ENCODE results near the gene TRIM71.

TRIM71 gene

DNA sequence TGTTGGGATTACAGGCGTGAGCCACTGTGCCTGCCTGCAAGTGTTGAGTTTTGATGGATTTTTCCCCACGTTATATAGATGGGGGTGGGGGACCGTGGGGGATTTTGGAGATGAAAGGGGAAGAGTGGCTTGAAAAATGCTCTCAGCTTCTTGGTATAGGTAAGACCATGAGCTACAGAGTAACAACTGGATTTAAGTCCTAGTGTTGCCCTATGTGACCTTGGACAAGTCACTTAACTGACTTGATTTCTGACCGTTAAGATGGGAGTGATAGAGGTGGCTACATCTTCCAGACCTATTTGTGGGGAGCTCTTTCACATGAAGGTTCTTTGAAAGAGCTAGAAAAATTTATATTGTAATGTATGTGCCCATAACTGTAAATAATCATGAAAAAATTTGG is 13.3 kb downstream of the TRIM71 start:
- TF ChIP-seq, protein P1, sequence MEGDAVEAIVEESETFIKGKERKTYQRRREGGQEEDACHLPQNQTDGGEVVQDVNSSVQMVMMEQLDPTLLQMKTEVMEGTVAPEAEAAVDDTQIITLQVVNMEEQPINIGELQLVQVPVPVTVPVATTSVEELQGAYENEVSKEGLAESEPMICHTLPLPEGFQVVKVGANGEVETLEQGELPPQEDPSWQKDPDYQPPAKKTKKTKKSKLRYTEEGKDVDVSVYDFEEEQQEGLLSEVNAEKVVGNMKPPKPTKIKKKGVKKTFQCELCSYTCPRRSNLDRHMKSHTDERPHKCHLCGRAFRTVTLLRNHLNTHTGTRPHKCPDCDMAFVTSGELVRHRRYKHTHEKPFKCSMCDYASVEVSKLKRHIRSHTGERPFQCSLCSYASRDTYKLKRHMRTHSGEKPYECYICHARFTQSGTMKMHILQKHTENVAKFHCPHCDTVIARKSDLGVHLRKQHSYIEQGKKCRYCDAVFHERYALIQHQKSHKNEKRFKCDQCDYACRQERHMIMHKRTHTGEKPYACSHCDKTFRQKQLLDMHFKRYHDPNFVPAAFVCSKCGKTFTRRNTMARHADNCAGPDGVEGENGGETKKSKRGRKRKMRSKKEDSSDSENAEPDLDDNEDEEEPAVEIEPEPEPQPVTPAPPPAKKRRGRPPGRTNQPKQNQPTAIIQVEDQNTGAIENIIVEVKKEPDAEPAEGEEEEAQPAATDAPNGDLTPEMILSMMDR (IDR thresholded peaks at IDR 0.05; ENCODE audit: low read depth, low read length, missing control alignments): no peak
- H3K4me3 ChIP-seq (replicated peaks; ENCODE audit: low read depth, low read length): no peak overlapping the region
- DNase-seq (ENCODE audit: extremely low read depth, low read depth): no peak

DNA sequence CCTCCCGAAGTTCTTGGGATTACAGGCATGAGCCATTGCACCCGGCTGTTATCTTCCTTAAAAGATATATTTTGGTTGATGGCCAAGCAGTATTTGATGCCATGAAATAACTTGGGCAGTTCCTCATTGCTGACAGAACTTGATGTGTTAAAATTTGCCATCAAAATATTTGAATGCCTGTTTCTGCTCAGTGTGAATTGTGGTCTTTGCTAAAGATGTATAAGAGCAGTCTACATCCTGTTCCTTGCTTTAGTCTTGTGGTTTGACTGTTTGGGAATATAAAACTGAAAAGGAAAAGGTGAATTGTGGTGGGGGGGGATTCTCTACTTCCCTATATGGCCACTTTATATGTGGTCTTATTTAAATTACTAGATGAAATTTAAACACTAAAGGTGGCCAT is 14.0 kb downstream of the TRIM71 start:
- H3K4me3 ChIP-seq (replicated peaks; ENCODE audit: low read depth, low read length): no peak overlapping the region
- TF ChIP-seq, protein P1 (IDR thresholded peaks at IDR 0.05; ENCODE audit: low read depth, low read length, missing control alignments): no peak
- DNase-seq (ENCODE audit: extremely low read depth, low read depth): no peak

DNA sequence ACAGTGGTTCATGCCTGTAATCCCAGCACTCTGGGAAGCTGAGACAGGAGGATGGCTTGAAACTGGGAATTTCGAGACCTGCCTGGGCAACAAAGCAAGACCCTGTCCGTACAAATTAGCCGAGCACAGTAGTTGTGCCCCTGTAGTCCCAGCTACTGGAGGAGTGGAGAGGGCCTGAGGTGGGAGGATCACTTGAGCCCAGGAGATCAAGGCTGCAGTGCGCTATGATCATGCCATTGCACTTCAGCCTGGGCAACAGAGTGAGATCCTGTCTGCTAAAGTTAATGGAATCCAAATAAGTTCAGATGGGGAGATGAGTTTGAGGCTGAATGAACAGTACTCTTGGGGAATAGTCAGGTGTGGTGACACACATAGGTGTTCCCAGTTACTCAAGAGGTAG is 14.4 kb downstream of the TRIM71 start:
- no peak overlapping the region for H3K4me3 ChIP-seq (replicated peaks; ENCODE audit: low read depth, low read length)
- DNase-seq (ENCODE audit: extremely low read depth, low read depth): no peak
- TF ChIP-seq, protein P1 (IDR thresholded peaks at IDR 0.05; ENCODE audit: low read depth, low read length, missing control alignments): no peak

DNA sequence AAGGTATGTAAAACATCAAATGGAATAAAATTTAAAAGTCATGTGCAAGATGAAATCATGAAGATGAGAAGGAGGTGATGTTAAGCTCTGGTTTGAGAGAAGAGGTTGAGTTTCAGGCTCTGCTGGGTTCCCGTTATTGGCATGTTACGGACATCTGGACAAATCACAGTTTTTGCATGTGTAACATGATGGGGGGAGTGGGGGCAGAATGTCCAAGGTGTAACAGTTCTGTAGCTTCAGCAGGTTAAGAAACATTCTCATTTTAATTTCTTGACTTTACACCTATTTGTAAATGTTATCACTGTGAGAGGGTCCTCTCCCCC is 17.2 kb downstream of the TRIM71 start:
- H3K4me3 ChIP-seq (replicated peaks; ENCODE audit: low read depth, low read length): no peak overlapping the region
- no peak for DNase-seq (ENCODE audit: extremely low read depth, low read depth)
- TF ChIP-seq, protein P1 (IDR thresholded peaks at IDR 0.05; ENCODE audit: low read depth, low read length, missing control alignments): no peak

DNA sequence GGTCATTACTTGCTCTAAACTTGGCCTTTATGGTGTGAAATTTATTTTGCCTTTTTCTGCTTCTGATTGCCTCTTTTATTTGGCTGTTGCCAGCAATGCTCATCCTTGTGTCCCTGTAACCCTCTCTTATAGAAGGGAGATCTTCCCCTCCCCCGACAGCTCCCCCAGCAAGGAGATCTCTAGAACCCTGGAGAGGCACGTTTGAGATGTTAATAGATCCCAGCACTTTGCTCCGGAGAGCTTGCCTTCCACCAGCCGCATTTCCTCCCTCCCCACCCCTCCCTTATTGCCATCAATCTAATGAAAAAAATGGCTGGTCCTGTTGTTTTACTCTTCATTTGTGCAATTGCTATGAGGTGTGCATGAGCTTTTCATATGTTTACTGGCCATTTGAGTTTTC is 18.2 kb downstream of the TRIM71 start:
- DNase-seq (ENCODE audit: extremely low read depth, low read depth): no peak
- H3K4me3 ChIP-seq (replicated peaks; ENCODE audit: low read depth, low read length): no peak overlapping the region

DNA sequence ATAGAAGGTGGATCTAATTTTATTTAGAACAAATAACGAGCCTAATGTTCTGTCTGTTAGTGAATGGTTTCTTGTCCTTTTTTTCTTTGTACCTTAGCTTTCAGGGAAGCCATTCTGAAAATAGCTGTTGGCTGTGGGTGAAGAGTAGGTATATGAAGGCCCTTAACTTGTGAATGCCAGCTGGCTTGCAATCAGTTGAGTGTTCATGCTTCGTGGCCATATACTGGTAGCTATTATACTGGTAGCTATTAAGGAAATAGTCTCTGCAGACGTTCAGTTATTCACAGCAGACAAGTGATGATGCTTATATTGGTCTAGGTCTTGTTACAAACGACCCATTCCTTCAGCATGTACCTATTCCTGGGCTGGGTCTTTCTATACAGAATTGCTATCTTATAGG is 18.8 kb downstream of the TRIM71 start:
- TF ChIP-seq, protein P1 (IDR thresholded peaks at IDR 0.05; ENCODE audit: low read depth, low read length, missing control alignments): no peak
- H3K4me3 ChIP-seq (replicated peaks; ENCODE audit: low read depth, low read length): no peak overlapping the region

More for the DNA sequence above, 18.2 kb downstream of the TRIM71 start:
- TF ChIP-seq, protein P1 (IDR thresholded peaks at IDR 0.05; ENCODE audit: low read depth, low read length, missing control alignments): no peak

DNA sequence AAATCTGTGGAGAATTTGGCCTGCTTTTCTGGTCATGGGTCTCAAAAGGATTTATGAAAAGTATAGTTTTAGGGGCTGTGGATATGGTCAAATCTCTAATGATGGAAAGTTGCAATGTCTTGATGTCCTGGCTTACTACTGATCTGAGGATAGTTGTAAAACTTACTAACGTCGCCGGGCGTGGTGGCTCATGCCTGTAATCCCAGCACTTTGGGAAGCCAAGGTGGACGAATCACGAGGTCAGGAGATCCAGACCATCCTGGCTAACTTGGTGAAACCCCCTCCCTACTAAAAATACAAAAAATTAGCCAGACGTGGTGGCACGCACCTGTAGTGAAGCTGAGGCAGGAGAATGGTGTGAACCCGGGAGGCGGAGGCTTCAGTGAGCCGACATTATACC is 19.6 kb downstream of the TRIM71 start:
- H3K4me3 ChIP-seq (replicated peaks; ENCODE audit: low read depth, low read length): no peak overlapping the region

More for the DNA sequence above, 18.8 kb downstream of the TRIM71 start:
- no peak for DNase-seq (ENCODE audit: extremely low read depth, low read depth)

More for the DNA sequence above, 19.6 kb downstream of the TRIM71 start:
- no peak for DNase-seq (ENCODE audit: extremely low read depth, low read depth)
- TF ChIP-seq, protein P1 (IDR thresholded peaks at IDR 0.05; ENCODE audit: low read depth, low read length, missing control alignments): no peak
